ENCODE data around the gene MPZL3.

Gene MPZL3, protein sequence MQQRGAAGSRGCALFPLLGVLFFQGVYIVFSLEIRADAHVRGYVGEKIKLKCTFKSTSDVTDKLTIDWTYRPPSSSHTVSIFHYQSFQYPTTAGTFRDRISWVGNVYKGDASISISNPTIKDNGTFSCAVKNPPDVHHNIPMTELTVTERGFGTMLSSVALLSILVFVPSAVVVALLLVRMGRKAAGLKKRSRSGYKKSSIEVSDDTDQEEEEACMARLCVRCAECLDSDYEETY

DNA sequence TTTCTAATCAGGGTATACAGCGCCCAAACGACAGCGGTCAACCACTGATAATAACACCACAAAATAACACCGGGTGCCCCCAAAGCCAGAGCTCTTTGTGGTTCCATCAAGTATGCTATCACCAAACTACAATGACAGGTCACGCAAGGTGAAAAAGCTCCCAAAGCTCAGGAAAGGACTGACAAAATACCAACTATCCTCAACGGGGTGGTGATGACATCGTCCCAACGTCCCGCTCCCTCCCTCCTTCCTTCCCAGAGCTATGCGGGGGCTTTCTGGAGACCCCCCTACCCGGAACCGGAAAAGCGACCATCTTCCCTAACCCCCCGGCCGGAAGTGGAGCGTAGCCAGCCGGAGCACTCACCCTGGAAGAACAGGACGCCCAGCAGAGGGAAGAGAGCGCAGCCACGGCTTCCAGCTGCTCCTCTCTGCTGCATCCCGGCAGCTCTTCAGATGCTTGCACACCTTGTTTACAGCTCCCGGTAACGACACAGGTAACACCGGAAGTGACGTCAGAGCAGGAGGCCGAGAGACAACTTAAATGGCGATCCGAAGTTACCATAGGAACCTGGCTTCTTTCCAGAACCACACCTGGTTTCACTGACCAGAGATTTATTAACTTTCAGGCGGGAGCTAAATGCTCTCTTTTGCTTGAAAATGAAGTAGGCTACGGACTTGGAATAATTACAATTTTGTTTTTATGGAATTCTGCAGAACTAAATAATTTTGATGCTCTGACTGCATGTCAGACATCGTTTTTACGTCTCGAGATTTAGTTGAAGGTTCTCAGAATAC lies at the start of gene MPZL3:
Gene MPZL3 (minus strand): TSS at position 508 of the 795 bp plus-strand sequence. CDS start 71 bp downstream, at position 437.
- DNase-seq (ENCODE audit: low spot score): peak; percentile 85

DNA sequence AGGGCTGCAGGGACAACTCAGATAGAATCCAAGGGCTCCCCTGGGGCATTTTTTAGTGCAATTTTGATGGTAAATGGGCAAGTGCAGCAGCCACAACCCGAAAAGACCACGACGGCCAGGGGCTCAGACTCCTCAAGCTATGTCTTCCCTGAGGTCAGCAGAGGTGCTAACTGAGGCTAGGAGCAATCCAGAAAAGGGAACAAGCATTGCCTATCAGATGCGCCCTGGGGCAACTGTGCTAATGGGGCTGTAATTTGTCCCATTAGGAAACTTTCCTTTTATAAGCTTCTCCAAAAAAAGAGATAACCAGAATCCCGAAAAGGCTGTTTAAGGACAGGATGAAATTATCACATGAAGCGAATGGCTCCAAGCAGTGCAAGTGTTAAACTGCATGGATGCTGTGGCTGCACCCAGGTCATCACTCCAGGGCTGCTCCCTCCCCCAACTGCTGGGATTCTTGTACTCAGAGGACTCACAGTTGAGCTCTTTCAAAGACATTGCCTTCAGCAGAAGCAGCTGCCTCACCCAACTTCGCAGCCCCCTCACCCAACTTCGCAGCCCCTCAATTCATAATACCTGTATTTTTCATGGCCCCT lies 49.5 kb upstream of the MPZL3 start:
- DNase-seq (ENCODE audit: low spot score): no peak

DNA sequence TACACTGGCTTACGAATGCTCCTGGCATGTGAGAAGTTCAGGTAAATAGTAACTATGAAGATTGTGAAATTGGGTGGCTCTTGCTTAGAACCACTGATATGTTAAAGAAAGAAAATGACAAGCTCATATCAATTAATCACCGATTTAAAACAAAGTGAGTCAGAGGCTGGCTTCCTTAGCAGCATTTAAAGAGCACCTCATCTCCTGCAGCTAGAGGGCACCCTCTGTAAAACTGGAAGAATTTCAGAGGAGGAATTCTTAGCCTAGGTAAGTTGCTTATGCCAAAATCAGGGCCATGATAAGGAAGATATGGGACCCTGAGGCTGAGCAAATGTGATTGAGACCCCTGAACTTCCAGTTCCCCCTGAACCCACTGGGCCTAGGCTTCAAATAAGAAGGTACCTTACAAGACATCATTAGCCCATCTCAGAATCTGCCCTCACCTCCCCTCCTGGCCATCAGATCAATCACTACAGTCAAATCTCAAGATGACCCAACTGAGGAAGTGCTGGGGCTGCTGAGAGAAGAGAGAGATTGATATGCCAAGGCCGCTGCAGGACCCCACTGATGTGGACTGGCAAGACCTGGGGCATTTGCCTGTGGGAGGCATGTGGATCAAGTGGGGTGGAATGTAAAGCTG lies 43.8 kb upstream of the MPZL3 start:
- peak; percentile 54 for DNase-seq (ENCODE audit: low spot score)

DNA sequence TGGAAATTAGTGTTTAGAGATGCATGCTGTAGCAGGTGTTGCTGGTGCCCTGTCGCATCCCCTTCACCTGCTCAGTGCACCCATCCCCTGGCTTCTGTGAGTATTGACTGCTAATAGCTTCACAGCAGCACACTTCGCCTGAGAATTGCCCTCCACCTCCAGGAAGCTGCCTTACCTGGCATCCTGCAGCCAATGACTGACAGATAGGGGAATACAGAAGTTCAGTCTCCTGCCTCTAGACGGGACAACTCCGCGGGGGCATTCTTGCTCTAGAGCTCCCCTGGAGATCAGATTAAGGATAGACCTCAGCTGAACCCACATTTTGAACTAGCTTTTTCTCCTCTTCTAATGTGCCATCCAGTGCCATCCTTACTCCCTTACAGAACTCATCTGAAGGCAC lies 43.0 kb upstream of the MPZL3 start:
- no peak for DNase-seq (ENCODE audit: low spot score)

DNA sequence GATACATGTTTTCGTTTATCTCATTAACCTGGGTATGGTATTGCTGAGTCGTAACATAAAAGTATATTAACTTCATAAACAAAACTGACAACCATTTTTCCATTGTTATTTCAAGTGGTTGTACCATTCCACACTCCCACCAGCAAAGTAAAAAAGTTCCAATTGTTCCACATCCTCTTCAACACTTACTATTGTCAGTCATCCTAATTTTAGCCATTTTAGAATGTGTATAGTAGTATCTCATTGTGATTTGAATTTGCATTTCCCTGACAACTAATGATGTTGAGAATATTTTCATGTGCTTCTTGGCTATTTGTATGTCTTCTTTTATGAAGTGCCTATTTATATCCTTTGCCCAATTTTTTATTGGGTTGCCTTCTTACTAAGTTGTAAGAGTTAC lies 41.9 kb upstream of the MPZL3 start:
- no peak for DNase-seq (ENCODE audit: low spot score)

DNA sequence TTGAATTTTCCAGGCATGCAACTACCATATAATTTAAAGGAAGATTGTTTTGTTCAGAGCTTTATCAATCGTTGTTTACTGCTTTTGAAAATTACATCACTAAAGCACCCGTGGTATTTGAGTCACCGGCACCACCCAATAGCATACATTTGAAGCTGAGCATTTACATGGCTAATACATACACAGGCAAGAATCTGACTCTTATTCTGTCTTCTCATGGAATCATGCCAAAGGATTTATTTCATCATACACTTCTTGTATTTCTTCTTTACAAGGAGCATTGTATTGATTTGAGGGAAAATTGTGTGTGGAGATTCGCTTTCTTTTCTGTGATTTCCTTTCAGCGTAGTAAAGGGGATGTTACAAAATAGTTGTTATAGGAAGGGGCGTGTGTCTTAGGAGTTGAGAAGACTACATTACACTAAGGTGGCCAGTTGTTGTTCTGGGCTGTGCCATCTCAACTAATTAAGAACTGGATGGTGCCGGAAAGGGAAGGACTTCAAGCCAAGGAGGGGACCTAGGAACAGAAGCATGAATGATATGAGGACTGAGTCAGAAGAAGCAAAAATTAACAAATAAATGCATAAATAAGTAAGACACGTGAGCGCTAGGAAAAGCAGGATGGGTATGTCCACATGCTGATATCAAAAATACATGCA lies 39.4 kb upstream of the MPZL3 start:
- no peak for DNase-seq (ENCODE audit: low spot score)

DNA sequence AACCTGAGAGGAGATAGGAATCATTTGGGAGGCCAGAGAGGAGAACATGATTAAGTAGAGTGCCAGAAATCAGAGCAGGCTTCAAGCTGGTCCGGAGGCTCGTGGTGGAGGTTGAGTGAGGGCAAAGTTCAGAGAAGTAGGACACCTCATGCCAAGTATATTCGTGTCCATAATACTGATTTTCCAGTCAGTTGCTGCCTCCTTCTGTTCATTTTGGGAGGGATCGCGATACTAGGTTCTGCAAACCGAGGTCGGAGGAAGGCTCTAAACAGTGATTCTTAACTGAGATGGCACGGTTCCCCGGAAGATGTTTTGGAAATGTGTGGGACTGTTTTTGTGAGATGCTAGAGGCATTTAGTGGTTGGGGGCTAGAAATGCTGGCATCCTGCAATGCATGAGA lies 38.8 kb upstream of the MPZL3 start:
- peak; percentile 53 for DNase-seq (ENCODE audit: low spot score)

DNA sequence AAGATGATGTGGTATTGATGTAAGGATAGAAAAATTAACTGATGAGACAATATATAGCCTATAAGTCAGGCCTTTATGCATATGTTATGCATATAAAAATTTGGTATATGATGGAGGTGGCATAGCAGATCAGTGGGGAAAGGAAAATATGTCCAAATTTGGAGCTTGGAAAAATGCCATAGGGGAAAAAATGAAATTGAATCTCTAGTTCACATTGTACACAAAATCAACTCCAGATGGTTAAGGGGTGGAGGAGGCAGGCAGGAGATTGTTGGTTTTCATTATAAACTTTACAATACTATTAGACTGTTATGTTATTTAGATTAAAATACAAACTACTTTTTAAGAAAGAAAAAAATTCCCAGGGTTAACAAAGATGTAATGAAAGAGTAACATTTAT lies 37.2 kb upstream of the MPZL3 start:
- DNase-seq (ENCODE audit: low spot score): no peak

DNA sequence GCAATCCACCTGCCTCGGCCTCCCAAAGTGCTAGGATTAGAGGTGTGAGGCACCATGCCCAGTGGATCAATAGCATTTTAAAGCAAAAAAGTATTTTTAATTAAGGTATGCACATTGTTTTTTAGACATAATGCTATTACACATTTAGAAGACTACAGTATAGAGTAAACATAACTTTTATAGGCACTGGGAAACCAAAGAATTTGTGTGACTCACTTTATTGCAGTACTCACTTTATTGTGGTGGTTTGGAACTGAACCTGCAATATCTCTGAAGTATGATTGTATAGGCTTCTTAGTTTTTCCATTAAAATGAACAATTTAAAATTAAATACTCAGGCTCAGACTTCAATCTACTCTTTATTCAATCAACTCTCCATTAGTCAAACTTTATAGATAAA lies 34.8 kb upstream of the MPZL3 start:
- DNase-seq (ENCODE audit: low spot score): no peak

DNA sequence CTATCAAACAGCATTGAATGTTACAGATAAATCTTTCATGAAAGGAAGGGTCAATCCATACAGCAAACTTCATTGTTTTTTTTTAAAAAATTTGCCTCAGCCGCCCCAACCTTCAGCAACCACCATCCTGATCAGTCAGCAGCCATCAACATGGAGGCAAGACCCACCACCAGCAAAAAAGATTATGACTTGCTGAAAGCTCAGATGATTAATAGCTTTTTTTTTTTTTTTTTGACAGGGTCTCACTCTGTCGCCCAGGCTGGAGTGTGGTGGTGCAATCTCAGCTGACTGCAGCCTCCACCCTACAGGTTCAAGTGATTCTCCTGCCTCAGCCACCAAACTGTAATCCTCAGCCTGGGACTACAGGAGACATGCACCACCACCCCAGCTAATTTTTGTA lies 34.4 kb upstream of the MPZL3 start:
- no peak for DNase-seq (ENCODE audit: low spot score)

DNA sequence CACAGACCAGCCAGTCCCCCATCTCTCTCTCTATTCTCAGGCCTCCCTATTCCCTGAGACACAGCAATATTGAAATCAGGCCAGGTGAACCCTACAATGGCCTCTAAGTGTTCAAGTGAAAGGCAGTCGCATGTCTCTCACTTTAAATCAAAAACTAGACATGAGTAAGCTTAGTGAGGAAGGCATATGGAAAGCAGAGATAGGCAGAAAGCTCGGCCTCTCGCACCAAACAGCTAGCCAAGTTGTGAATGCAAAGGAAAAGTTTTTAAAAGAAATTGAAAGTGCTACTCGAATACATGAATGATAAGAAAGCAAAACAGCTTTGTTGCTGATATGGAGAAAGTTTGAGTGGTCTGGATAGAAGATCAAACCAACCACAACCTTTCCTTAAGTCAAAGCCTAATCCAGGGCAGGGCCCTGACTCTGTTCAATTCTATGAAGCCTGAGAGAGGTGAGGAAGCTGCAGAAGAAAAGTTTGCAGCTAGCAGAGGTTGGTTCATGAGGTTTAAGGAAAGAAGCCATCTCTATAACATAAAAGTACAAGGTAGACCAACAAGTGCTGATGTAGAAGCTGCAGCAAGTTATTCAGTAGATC lies 31.7 kb upstream of the MPZL3 start:
- no peak for DNase-seq (ENCODE audit: low spot score)

DNA sequence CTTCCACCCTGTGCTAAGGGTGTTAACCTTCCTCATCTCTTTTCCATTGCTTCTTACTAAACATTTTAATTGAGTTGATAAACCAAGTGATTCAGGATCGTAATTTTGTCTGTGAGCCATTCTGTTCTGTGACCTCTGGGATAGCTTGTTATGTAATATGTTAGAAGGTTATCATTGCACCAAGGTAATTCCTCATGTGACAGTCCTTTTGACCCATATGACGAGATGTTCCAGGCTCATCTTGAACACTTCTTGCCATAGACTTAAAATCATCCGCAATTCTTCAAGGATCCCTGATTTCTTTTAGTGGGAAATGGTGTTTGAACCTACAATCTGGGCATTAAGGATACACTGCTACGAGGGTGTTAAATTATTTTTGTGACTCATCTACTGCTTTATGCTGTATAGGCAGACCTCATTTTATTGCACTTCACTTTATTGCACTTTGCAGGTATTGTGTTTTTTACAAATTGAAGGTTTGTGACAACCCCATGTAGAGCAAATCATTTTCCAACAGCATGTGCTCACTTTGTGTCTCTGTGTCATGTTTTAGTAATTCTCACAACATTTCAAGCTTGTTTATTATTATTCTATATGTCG lies 31.0 kb upstream of the MPZL3 start:
- no peak for DNase-seq (ENCODE audit: low spot score)

DNA sequence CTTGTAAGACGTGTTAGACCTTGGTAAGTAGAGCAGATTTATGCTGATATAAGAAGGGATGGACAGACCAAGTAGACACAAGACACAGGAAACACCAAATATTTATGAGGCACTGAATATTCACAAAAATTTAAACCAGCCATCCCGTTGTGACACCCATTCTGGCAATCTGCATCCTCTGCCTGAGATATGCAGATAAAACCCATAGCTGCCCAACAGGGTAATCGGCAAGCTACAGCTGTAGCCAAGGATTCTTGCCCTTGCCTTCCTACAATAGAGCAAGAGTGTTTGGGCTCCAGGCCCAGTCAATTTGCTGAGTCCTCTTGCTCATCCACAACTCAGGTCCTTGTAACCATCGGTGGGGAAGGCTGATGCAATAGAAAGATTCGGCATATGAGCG lies 30.4 kb upstream of the MPZL3 start:
- no peak for DNase-seq (ENCODE audit: low spot score)

DNA sequence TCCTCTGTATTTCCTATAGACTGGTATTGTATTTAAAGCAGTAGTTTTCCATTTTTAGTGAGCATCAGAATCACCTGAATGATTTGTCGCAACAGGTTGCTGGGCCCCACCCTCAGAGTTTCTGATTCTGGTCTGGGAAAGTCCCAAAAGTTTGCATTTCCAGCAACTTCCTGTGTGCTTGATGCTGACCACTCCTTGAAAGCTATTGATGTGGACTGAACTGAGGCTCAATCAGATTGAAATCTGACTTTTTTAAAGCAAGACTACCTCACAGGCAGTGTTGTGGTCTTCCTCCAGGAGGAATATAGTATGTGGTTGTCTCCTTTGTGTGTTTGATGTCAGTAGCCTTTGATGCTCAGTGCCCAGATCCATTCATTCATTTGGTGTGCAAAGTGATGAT lies 29.1 kb upstream of the MPZL3 start:
- peak; percentile 27 for DNase-seq (ENCODE audit: low spot score)

DNA sequence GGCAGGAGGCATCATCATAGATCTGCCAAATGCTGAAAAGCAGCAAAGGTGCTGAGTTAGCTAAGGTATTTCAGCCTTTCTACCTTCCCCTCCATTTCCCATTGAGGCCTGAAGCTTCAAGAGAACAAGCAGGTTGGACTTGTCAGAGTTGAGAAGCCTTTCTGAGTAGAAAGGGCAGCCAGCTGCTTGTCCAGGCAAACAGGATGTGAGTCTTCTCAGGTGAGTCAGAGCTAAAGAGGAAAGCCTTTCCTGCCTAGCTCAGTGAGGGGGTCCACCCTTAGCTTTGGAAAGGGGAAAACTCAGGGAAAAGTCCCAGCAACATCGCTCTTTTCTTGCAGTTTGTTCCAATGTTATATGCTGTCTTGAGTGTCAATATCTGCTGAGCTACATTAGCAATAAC lies 25.1 kb upstream of the MPZL3 start:
- peak; percentile 22 for DNase-seq (ENCODE audit: low spot score)

DNA sequence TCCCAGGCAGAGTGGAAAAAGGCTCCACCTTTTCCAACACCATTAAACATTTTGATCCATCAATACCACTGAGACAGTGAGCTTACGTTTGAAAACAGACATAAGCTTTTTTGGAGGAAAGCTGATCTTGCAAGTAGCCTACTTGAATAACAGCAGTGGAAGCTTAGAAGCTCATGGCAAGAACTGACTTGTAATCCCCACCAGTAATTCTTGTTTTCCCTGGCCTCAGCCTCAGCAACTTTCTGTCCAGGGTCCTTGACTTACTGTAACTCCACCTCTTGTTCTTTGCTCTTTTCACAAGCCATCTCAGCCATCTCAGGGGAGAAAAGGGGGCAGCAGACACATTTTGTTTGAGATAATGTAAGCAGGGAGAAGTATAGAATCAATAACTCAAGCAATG lies 24.3 kb upstream of the MPZL3 start:
- DNase-seq (ENCODE audit: low spot score): no peak

DNA sequence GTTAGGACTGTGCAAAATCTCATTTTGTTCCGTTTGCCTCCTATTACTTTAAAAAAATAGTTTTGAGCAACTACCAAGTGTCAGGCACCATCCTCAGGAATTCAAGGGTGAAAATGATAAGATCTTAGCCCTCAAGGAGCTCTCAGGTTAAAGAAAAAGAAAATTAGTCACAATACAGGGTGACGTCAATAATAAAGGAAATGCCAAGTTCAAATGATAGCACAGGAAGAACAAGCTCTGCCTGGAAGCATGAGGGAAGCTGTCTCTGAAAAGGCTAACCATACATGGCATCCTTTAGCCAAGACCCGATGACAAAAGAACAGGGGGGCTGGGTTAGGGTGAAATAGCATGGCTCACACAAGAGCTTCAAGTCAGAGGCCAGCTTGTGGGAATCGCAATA lies 23.0 kb upstream of the MPZL3 start:
- no peak for DNase-seq (ENCODE audit: low spot score)

DNA sequence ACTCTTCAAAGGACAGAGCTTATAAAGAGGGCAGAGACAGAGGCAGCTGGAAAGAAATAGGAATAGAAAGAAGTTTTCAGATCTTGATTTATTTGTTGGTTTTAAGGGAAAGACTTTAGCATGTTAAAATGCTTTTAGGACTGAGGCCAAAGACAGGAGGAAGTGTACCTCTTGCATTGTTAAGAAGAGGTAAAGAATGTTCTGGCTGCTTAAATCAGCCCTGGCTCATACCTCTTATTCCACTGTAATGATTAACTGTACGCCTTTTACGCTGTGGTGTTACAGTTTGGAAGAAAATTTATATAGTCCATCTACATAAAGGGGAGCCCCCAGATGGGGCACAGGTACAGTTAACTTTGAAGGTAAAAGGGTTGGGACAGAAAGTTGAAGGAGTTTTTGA lies 22.0 kb upstream of the MPZL3 start:
- no peak for DNase-seq (ENCODE audit: low spot score)

DNA sequence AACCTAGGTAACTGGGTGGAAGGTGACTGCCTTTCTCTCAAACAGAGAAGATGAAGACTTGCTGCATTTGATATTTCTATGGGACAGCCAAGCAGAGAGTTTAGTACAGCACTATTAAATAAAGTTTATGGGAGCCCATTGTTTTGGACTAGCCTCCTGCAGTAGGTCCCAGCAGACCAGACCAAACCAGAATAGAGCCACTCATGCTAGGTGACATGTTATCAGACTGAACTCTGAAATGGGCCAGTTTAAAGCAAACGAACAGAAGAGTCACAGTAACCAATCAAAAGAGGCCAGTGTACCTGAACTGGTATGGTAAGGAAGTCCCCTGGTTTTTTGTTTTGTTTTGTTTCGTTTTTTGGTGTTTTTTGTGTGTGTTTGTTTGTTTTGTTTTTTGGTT lies 19.8 kb upstream of the MPZL3 start:
- no peak for DNase-seq (ENCODE audit: low spot score)

DNA sequence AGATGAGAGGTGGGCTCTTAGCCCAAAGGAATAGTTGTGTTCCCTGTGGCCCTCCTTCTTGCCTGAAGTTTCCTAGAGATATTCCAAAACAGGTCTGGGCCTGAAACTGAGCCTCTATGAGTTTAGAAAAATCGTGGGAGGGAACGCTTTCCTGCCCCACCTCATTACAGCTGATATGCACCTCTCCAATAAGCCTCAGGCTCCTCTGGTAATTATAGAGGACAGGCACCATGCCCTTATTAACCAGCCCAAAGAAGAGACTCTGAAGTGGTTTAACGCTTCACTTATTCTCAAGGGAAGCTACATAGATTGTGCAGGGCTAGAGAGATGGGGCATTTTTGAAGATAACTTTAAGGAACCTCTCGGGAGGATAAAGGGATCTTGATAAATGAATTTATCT lies 15.3 kb upstream of the MPZL3 start:
- no peak for DNase-seq (ENCODE audit: low spot score)

DNA sequence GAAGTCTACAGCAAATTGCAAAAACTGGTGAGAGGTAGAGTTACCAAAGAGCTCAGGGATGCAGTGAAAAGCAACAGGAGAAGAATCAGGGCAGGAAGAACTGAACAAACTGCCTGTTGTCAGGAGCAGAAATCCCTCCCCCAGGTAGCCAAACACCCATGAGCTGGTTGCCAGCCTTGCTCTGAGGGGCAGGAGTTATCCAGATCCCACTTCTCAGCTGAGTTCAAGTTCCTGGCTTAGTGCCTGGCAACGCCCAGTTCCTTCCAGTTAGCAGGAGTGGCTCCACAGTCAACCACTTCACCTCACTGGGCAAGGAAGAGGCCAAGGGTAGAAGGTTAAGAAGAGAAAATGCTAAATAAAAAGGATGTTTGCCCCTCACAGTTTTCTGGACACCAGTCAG lies 13.8 kb upstream of the MPZL3 start:
- no peak for DNase-seq (ENCODE audit: low spot score)

Measured in activated CD4-positive, alpha-beta T cell treated with anti-CD3 and anti-CD28 coated beads, Interleukin-2, Interleukin-4, amounts not matched to agents 100 ng/mL and 50 ng/mL, durations not matched to agents 16 hours and 8 hours (primary cell).